OCI-LY3 (cell line): ENCODE results near the gene ATPAF2.

ENCODE experiments used
- CTCF ChIP-seq: fragments of 200-600, 300-600 bp; sonication (generic); IDR thresholded peaks from 2 replicates; pipeline ENCODE4 v1.5.1; 2014; ENCODE audit warnings: antibody characterized with exemption, low read length, low read depth
- EZH2phosphoT487 ChIP-seq: fragments of 200-600 bp; shearing (Covaris generic); IDR thresholded peaks from 2 replicates; pipeline ENCODE4 v1.6.1; 2018; ENCODE audit warnings: antibody characterized with exemption, mixed run types, low read depth

GRCh38 chr17:17993366-17993765 is 45.6 kb downstream of the ATPAF2 start:
- TF ChIP-seq CTCF (no peak), EZH2phosphoT487 (no peak)
